ENCODE data around the gene EHMT1. TPM values are rescaled to one million over a fixed set of nuclear protein-coding genes. Genes with fewer than 3 reads are reported as not detected.
A peak's percentile ranks its signal among the peaks of the same experiment; 100 is the strongest.

EHMT1 gene
- total and polyA plus RNA-seq, 2 of the 13 experiments (the other 11 are each of a cell fraction or from before 2014, with no cell fraction given), result 23.0 to 27.1 TPM

- TF ChIP-seq ZNF790 (CRISPR knock-in tag; IDR thresholded peaks at IDR 0.05; ENCODE audit: borderline replicate concordance) (no peak), ZNF75D (CRISPR knock-in tag; IDR thresholded peaks at IDR 0.05; ENCODE audit: borderline replicate concordance) (no peak), PHF20 (CRISPR knock-in tag; IDR thresholded peaks at IDR 0.05) (no peak), MXD3 (CRISPR knock-in tag; IDR thresholded peaks at IDR 0.05) (no peak), DMTF1 (CRISPR knock-in tag; IDR thresholded peaks at IDR 0.05) (no peak), KDM1A (CRISPR knock-in tag; IDR thresholded peaks at IDR 0.05) (no peak), NFKB2 (CRISPR knock-in tag; IDR thresholded peaks at IDR 0.05; ENCODE audit: borderline replicate concordance) (peak; percentile 35; the same call in 1 of the 2 replicates), ETV6 (CRISPR knock-in tag; conservative IDR thresholded peaks at IDR 0.05) (no peak), ZNF207 (IDR thresholded peaks at IDR 0.05; ENCODE audit: borderline replicate concordance) (no peak), PTBP1 (IDR thresholded peaks at IDR 0.05; ENCODE audit: low read depth, low read length, poor library complexity, severe bottlenecking) (no peak), MIER2 (CRISPR knock-in tag; IDR thresholded peaks at IDR 0.05) (peak; percentile 93), NKX3-1 (CRISPR knock-in tag; IDR thresholded peaks at IDR 0.05) (0 out of 2 replicates have a peak, but pooled peaks have one; percentile 27)
- TF ChIP-seq, protein P1, sequence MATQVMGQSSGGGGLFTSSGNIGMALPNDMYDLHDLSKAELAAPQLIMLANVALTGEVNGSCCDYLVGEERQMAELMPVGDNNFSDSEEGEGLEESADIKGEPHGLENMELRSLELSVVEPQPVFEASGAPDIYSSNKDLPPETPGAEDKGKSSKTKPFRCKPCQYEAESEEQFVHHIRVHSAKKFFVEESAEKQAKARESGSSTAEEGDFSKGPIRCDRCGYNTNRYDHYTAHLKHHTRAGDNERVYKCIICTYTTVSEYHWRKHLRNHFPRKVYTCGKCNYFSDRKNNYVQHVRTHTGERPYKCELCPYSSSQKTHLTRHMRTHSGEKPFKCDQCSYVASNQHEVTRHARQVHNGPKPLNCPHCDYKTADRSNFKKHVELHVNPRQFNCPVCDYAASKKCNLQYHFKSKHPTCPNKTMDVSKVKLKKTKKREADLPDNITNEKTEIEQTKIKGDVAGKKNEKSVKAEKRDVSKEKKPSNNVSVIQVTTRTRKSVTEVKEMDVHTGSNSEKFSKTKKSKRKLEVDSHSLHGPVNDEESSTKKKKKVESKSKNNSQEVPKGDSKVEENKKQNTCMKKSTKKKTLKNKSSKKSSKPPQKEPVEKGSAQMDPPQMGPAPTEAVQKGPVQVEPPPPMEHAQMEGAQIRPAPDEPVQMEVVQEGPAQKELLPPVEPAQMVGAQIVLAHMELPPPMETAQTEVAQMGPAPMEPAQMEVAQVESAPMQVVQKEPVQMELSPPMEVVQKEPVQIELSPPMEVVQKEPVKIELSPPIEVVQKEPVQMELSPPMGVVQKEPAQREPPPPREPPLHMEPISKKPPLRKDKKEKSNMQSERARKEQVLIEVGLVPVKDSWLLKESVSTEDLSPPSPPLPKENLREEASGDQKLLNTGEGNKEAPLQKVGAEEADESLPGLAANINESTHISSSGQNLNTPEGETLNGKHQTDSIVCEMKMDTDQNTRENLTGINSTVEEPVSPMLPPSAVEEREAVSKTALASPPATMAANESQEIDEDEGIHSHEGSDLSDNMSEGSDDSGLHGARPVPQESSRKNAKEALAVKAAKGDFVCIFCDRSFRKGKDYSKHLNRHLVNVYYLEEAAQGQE (IDR thresholded peaks at IDR 0.05; ENCODE audit: borderline replicate concordance in 1 of 2, low read depth in 1 of 2, low read length in 2 of 2), result peak; percentile 83 to 94
- TF ChIP-seq, protein P2, sequence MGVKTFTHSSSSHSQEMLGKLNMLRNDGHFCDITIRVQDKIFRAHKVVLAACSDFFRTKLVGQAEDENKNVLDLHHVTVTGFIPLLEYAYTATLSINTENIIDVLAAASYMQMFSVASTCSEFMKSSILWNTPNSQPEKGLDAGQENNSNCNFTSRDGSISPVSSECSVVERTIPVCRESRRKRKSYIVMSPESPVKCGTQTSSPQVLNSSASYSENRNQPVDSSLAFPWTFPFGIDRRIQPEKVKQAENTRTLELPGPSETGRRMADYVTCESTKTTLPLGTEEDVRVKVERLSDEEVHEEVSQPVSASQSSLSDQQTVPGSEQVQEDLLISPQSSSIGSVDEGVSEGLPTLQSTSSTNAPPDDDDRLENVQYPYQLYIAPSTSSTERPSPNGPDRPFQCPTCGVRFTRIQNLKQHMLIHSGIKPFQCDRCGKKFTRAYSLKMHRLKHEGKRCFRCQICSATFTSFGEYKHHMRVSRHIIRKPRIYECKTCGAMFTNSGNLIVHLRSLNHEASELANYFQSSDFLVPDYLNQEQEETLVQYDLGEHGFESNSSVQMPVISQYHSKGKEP (CRISPR knock-in tag; IDR thresholded peaks at IDR 0.05), result no peak
Measured at GRCh38 chr9:137828527-137829259, 209.9 kb downstream of the EHMT1 start (continued).

Measured in HepG2 (cell line).